ENCODE results near the gene SLC41A3.

Gene SLC41A3

GRCh38 chr3:126107957-126108675 lies 24.2 kb upstream of the SLC41A3 start:
- Histone ChIP-seq H3K4me1 (ENCODE audit: control insufficient read depth in 1 of 2, insufficient read depth in 1 of 2, low read depth in 1 of 2, low read length in 1 of 2) (no peaks in the 10 kb centered on the region), H3K36me3 (no peaks in the 10 kb centered on the region), H3K4me3 (ENCODE audit: low read depth in 1 of 2, low read length in 1 of 2) (no peak overlapping the region), H3K27ac (no peak overlapping the region), H3K27me3 (no peaks in the 10 kb centered on the region), H3K9me3 (no peaks in the 10 kb centered on the region)
- TF ChIP-seq CTCF (IDR thresholded peaks at IDR 0.05), result no peak

DNA sequence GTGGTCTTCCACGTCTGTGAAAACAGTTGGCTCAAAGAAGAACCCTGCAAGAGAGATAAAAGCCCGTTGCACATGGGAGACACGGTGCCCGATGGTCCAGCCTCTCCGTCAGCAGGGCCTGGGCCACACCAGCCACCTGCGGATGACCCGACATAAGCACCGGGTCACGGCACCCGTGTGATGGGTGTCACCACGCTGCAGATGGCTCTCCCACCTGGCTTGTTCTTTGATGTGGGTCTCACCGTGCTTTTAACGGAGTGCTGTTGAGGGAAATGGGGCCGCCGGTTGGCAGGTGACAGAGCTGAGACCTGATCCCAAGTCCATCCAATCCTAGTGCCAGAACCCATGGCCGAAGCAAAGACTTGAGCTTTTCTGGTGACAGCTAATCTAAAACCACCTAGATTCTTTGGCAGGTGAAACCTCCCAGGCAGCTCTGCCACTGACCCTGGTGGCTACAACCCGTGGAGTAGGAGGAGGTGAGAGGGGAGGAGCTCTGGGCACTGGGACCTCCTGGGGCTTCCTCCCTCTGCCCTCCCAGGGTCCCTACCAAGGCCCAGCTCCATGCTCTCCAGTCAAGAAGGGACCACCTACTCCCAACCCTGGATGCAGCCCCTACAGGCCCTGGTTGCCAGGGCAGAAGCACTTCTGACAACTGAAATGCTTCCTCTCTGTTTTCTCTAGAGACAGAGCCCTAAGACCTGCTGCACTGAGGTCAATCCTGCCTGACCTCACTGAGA lies 23.4 kb upstream of the SLC41A3 start:
- no peak overlapping the region for H3K4me3 ChIP-seq (ENCODE audit: low read depth in 1 of 2, low read length in 1 of 2)
- no peak overlapping the region for H3K27ac ChIP-seq
- no peaks in the 10 kb centered on the region for H3K4me1 ChIP-seq (ENCODE audit: control insufficient read depth in 1 of 2, insufficient read depth in 1 of 2, low read depth in 1 of 2, low read length in 1 of 2)
- no peaks in the 10 kb centered on the region for H3K36me3 ChIP-seq
- no peak for TF ChIP-seq CTCF (IDR thresholded peaks at IDR 0.05)
- H3K27me3 ChIP-seq, result no peaks in the 10 kb centered on the region
- H3K9me3 ChIP-seq, result no peaks in the 10 kb centered on the region

DNA sequence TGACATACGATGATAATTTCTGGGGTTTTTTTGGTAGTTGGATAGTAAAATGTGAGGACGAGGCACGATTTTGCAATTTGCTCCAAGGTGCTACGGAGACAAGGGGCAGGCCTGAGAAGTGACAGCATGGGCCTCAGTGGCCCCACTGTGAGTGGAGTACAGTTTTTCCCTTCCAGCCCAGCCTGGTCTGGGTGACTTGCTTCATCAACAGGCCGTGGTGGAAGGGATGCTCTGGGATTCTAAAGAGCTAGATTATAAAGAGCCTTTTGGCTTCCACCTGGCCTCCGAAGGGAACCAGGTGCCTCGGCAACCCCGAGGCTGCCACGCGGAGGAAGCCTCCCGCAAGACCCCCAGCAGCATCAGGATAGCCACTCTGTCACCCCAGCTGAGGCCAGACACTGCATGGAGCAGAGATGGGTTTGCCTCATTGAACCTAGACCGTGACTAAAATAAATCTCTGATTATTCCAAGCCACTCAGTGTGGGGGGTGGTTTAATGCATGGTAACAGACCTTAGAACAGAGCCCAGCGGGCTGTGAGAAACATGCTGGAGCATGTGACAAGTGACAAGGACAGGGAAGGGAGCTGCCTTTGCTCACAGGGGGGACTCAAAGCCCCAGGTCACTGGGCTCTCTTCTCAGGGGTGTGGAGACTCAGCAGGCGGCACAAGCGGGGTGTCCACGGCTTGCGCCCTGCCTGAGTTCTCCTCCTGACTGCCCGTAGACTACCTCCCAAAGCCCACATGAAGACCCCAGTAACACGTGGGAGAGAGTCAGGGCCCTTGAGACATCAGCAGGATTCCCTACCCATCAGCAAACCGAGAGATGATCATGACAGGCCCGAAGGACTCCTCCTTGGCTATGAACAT lies 22.6 kb upstream of the SLC41A3 start:
- H3K4me3 ChIP-seq (ENCODE audit: low read depth in 1 of 2, low read length in 1 of 2), result no peak overlapping the region
- H3K27me3 ChIP-seq, result no peaks in the 10 kb centered on the region
- no peaks in the 10 kb centered on the region for H3K36me3 ChIP-seq
- no peaks in the 10 kb centered on the region for H3K4me1 ChIP-seq (ENCODE audit: control insufficient read depth in 1 of 2, insufficient read depth in 1 of 2, low read depth in 1 of 2, low read length in 1 of 2)
- no peak for TF ChIP-seq CTCF (IDR thresholded peaks at IDR 0.05)
- H3K27ac ChIP-seq, result no peak overlapping the region
- H3K9me3 ChIP-seq, result no peaks in the 10 kb centered on the region

- Histone ChIP-seq H3K9me3 (no peaks in the 10 kb centered on the region), H3K27ac (no peak overlapping the region), H3K4me1 (ENCODE audit: control insufficient read depth in 1 of 2, insufficient read depth in 1 of 2, low read depth in 1 of 2, low read length in 1 of 2) (no peaks in the 10 kb centered on the region), H3K4me3 (ENCODE audit: low read depth in 1 of 2, low read length in 1 of 2) (no peak overlapping the region), H3K36me3 (no peaks in the 10 kb centered on the region), H3K27me3 (no peaks in the 10 kb centered on the region)
- no peak for TF ChIP-seq CTCF (IDR thresholded peaks at IDR 0.05)
These were observed 21.8 kb upstream of the SLC41A3 start for GRCh38 chr3:126105691-126106187.

GRCh38 chr3:126104742-126105605 lies 21.1 kb upstream of the SLC41A3 start:
- no peak overlapping the region for H3K4me3 ChIP-seq (ENCODE audit: low read depth in 1 of 2, low read length in 1 of 2)
- H3K4me1 ChIP-seq (ENCODE audit: control insufficient read depth in 1 of 2, insufficient read depth in 1 of 2, low read depth in 1 of 2, low read length in 1 of 2), result no peaks in the 10 kb centered on the region
- no peaks in the 10 kb centered on the region for H3K27me3 ChIP-seq
- no peak overlapping the region for H3K27ac ChIP-seq
- H3K36me3 ChIP-seq, result no peaks in the 10 kb centered on the region
- no peak for TF ChIP-seq CTCF (IDR thresholded peaks at IDR 0.05)
- H3K9me3 ChIP-seq, result no peaks in the 10 kb centered on the region
